ENCODE results near the gene BAG2.

BAG2 gene

GRCh38 chr6:57138026-57138425 lies 34.1 kb upstream of the BAG2 start:
- TF ChIP-seq SUZ12 (IDR thresholded peaks at IDR 0.05; ENCODE audit: extremely low read depth, insufficient read depth, insufficient read length), result no peak
- H3K36me3 ChIP-seq (ENCODE audit: insufficient read depth, insufficient read length, low read length), result peaks cover 14% of the 10 kb centered on the region
- no peak for DNase-seq (ENCODE audit: low read depth, low spot score)

GRCh38 chr6:57141451-57142177 lies 30.5 kb upstream of the BAG2 start:
- Histone ChIP-seq H3K4me3 (ENCODE audit: insufficient read length, low read depth) (no peak overlapping the region), H3K4me1 (ENCODE audit: insufficient read depth, insufficient read length) (no peaks in the 10 kb centered on the region), H3K9ac (ENCODE audit: insufficient read length, low read depth) (no peak overlapping the region), H3K9me3 (ENCODE audit: insufficient read depth, low read length) (no peaks in the 10 kb centered on the region), H3K36me3 (ENCODE audit: insufficient read depth, insufficient read length, low read length) (peaks cover 10% of the 10 kb centered on the region), H3K27me3 (ENCODE audit: insufficient read depth, insufficient read length) (no peaks in the 10 kb centered on the region)
- DNase-seq (ENCODE audit: low read depth, low spot score), result no peak
- TF ChIP-seq ZNF274 (IDR thresholded peaks at IDR 0.05; ENCODE audit: low read depth, low read length) (no peak), SUZ12 (IDR thresholded peaks at IDR 0.05; ENCODE audit: extremely low read depth, insufficient read depth, insufficient read length) (no peak), YY1 (IDR thresholded peaks at IDR 0.05; ENCODE audit: insufficient read depth, insufficient read length) (no peak)

More at GRCh38 chr6:57138026-57138425, 34.1 kb upstream of the BAG2 start:
- Histone ChIP-seq H3K9me3 (ENCODE audit: insufficient read depth, low read length) (no peaks in the 10 kb centered on the region), H3K27me3 (ENCODE audit: insufficient read depth, insufficient read length) (no peaks in the 10 kb centered on the region), H3K4me1 (ENCODE audit: insufficient read depth, insufficient read length) (no peaks in the 10 kb centered on the region), H3K9ac (ENCODE audit: insufficient read length, low read depth) (no peak overlapping the region), H3K4me3 (ENCODE audit: insufficient read length, low read depth) (no peak overlapping the region)

DNA sequence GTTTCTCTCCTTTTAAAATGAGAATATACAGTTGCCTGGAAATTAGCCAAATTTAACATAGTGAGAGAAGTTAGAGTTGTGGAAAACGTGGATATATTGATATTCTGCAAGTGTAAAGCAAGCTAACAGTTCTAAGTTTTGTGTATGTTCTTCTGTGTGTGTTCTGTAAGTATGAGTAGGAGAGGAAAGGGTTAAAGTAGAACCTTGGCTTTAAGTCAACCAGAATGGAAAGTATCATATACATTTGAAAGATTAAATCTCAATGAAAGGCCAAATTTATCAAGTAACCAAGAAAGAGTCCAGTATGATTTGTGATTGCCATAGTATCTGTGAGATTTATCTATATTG lies 30.0 kb upstream of the BAG2 start:
- no peaks in the 10 kb centered on the region for H3K27me3 ChIP-seq (ENCODE audit: insufficient read depth, insufficient read length)
- no peak overlapping the region for H3K9ac ChIP-seq (ENCODE audit: insufficient read length, low read depth)
- no peak overlapping the region for H3K4me3 ChIP-seq (ENCODE audit: insufficient read length, low read depth)
- peaks cover 13% of the 10 kb centered on the region for H3K36me3 ChIP-seq (ENCODE audit: insufficient read depth, insufficient read length, low read length)
- H3K4me1 ChIP-seq (ENCODE audit: insufficient read depth, insufficient read length), result no peaks in the 10 kb centered on the region
- no peak for TF ChIP-seq SUZ12 (IDR thresholded peaks at IDR 0.05; ENCODE audit: extremely low read depth, insufficient read depth, insufficient read length)
- TF ChIP-seq ZNF274 (IDR thresholded peaks at IDR 0.05; ENCODE audit: low read depth, low read length), result no peak
- no peak for TF ChIP-seq YY1 (IDR thresholded peaks at IDR 0.05; ENCODE audit: insufficient read depth, insufficient read length)
- no peaks in the 10 kb centered on the region for H3K9me3 ChIP-seq (ENCODE audit: insufficient read depth, low read length)
- no peak for DNase-seq (ENCODE audit: low read depth, low spot score)

DNA sequence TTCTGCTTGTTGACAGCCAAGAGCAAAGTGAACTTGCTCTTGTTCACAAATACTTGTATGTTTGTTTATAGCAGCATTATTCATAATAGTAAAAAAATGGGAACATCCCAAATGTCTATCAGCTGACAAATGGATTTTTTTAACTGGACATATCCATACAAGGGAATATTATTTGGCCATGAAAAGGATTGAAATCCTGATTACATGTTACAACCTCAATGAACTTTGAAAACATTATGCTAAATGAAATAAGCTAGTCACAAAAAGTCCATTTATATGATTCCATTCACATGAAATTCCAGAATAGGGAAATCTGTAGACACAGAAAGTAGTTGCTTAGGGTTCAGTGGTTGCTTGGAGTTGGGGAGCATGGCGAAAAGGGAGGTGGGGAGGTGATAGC lies 28.4 kb upstream of the BAG2 start:
- TF ChIP-seq ZNF274 (IDR thresholded peaks at IDR 0.05; ENCODE audit: low read depth, low read length) (no peak), SUZ12 (IDR thresholded peaks at IDR 0.05; ENCODE audit: extremely low read depth, insufficient read depth, insufficient read length) (no peak), YY1 (IDR thresholded peaks at IDR 0.05; ENCODE audit: insufficient read depth, insufficient read length) (no peak)

DNA sequence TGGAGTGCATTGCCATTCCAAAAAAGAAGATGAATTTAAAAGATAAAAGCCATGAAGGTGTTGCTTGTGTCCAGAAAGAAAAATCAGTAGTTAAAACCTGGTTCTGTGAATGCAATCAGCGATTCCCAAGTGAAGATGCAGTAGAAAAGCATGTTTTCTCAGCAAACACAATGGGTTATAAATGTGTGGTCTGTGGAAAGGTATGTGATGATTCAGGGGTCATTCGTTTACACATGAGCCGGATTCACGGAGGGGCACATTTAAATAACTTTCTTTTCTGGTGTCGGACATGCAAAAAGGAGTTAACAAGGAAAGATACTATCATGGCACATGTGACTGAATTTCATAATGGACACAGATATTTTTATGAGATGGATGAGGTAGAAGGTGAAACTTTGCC lies 24.7 kb upstream of the BAG2 start:
- Histone ChIP-seq H3K9ac (ENCODE audit: insufficient read length, low read depth) (no peak overlapping the region), H3K27me3 (ENCODE audit: insufficient read depth, insufficient read length) (no peaks in the 10 kb centered on the region), H3K4me1 (ENCODE audit: insufficient read depth, insufficient read length) (no peaks in the 10 kb centered on the region), H3K36me3 (ENCODE audit: insufficient read depth, insufficient read length, low read length) (peaks cover 36% of the 10 kb centered on the region), H3K4me3 (ENCODE audit: insufficient read length, low read depth) (no peak overlapping the region), H3K9me3 (ENCODE audit: insufficient read depth, low read length) (no peaks in the 10 kb centered on the region)
- no peak for DNase-seq (ENCODE audit: low read depth, low spot score)
- TF ChIP-seq ZNF274 (IDR thresholded peaks at IDR 0.05; ENCODE audit: low read depth, low read length), result no peak
- no peak for TF ChIP-seq SUZ12 (IDR thresholded peaks at IDR 0.05; ENCODE audit: extremely low read depth, insufficient read depth, insufficient read length)
- no peak for TF ChIP-seq YY1 (IDR thresholded peaks at IDR 0.05; ENCODE audit: insufficient read depth, insufficient read length)

More for the DNA sequence above, 28.4 kb upstream of the BAG2 start:
- Histone ChIP-seq H3K4me1 (ENCODE audit: insufficient read depth, insufficient read length) (no peaks in the 10 kb centered on the region), H3K27me3 (ENCODE audit: insufficient read depth, insufficient read length) (no peaks in the 10 kb centered on the region), H3K9ac (ENCODE audit: insufficient read length, low read depth) (no peak overlapping the region), H3K4me3 (ENCODE audit: insufficient read length, low read depth) (no peak overlapping the region), H3K9me3 (ENCODE audit: insufficient read depth, low read length) (no peaks in the 10 kb centered on the region), H3K36me3 (ENCODE audit: insufficient read depth, insufficient read length, low read length) (peaks cover 28% of the 10 kb centered on the region)
- no peak for DNase-seq (ENCODE audit: low read depth, low spot score)

DNA sequence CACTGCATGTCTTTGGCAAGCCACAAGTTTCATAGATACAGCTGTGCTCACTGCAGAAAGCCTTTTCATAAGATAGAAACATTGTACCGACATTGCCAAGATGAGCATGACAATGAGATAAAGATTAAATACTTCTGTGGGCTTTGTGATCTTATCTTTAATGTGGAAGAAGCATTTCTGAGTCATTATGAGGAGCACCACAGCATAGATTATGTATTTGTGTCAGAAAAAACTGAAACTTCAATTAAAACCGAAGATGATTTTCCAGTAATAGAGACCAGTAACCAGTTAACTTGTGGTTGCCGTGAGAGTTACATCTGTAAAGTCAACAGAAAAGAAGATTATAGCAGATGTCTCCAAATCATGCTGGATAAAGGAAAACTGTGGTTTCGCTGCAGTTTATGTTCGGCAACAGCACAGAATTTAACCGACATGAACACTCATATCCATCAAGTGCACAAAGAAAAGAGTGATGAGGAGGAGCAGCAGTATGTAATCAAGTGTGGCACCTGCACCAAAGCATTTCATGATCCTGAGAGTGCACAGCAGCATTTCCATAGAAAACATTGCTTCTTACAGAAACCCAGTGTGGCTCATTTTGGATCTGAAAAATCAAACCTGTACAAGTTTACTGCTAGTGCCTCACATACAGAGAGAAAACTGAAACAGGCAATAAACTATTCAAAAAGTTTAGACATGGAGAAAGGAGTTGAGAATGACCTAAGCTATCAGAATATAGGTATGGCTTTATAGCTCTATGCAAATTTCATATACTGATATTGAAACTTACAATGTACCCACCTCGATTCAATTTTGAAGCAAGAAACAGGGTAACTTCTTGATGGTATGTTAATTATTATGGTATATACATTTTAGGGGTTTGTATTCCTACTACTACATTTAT lies 23.9 kb upstream of the BAG2 start:
- Histone ChIP-seq H3K9ac (ENCODE audit: insufficient read length, low read depth) (no peak overlapping the region), H3K27me3 (ENCODE audit: insufficient read depth, insufficient read length) (no peaks in the 10 kb centered on the region), H3K36me3 (ENCODE audit: insufficient read depth, insufficient read length, low read length) (peaks cover 40% of the 10 kb centered on the region), H3K4me1 (ENCODE audit: insufficient read depth, insufficient read length) (no peaks in the 10 kb centered on the region), H3K4me3 (ENCODE audit: insufficient read length, low read depth) (no peak overlapping the region), H3K9me3 (ENCODE audit: insufficient read depth, low read length) (no peaks in the 10 kb centered on the region)
- no peak for TF ChIP-seq SUZ12 (IDR thresholded peaks at IDR 0.05; ENCODE audit: extremely low read depth, insufficient read depth, insufficient read length)
- TF ChIP-seq ZNF274 (IDR thresholded peaks at IDR 0.05; ENCODE audit: low read depth, low read length), result no peak
- no peak for TF ChIP-seq YY1 (IDR thresholded peaks at IDR 0.05; ENCODE audit: insufficient read depth, insufficient read length)
- DNase-seq (ENCODE audit: low read depth, low spot score), result no peak

DNA sequence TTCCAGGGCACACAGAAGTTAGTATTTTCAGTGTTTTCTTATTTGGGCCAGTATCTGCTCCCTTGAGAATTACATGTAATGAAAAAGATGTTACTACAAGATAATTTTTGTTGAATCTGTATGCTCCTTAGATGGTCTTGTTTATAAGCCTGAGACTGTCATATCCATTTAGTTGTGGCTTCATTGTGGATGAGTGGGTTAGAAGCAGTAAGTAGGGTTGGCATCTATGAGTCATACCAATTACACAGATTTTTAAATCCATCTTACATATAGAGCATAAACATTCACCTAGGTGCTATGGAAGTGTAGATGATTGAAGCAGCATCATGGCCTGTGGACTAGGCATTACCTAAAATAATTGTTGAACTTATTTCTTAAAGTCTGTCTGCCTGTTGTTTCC lies 13.5 kb upstream of the BAG2 start:
- no peaks in the 10 kb centered on the region for H3K27me3 ChIP-seq (ENCODE audit: insufficient read depth, insufficient read length)
- no peak for DNase-seq (ENCODE audit: low read depth, low spot score)
- H3K4me1 ChIP-seq (ENCODE audit: insufficient read depth, insufficient read length), result no peaks in the 10 kb centered on the region
- H3K9me3 ChIP-seq (ENCODE audit: insufficient read depth, low read length), result no peaks in the 10 kb centered on the region
- TF ChIP-seq SUZ12 (IDR thresholded peaks at IDR 0.05; ENCODE audit: extremely low read depth, insufficient read depth, insufficient read length) (no peak), YY1 (IDR thresholded peaks at IDR 0.05; ENCODE audit: insufficient read depth, insufficient read length) (no peak), ZNF274 (IDR thresholded peaks at IDR 0.05; ENCODE audit: low read depth, low read length) (no peak)
- H3K36me3 ChIP-seq (ENCODE audit: insufficient read depth, insufficient read length, low read length), result peaks cover 19% of the 10 kb centered on the region
- no peak overlapping the region for H3K4me3 ChIP-seq (ENCODE audit: insufficient read length, low read depth)
- no peak overlapping the region for H3K9ac ChIP-seq (ENCODE audit: insufficient read length, low read depth)

Measured in NT2/D1 (cell line).